Esophagus (tissue), 2 donors: ENCODE results near the gene EFNB2. TPM values are rescaled to one million over a fixed set of nuclear protein-coding genes. Genes with fewer than 3 reads are reported as not detected.

Experiments used
- H3K27ac ChIP-seq, 2 donors: one replicate each; pipeline ENCODE4 v1.5.1; 2013; ENCODE audit warnings: low read depth in 2 of 2, mild to moderate bottlenecking in 2 of 2, inconsistent platforms in 1 of 2, low read length in 1 of 2, moderate library complexity in 1 of 2
- H3K27me3 ChIP-seq, 2 donors: one replicate each; pipeline ENCODE4 v1.6.1; 2013; ENCODE audit warnings: low read length in 2 of 2, control low read depth in 1 of 2, mild to moderate bottlenecking in 1 of 2; ENCODE audit not compliant: insufficient read depth in 2 of 2, control insufficient read depth in 1 of 2
- H3K36me3 ChIP-seq, 2 donors: one replicate each; pipeline ENCODE4 v1.6.1; 2013; ENCODE audit warnings: low read length in 1 of 2; ENCODE audit not compliant: control insufficient read depth in 2 of 2, insufficient read depth in 2 of 2
- H3K4me1 ChIP-seq, 2 donors: one replicate each; pipeline ENCODE4 v1.6.1; 2013; ENCODE audit warnings: low read length in 1 of 2; ENCODE audit not compliant: control insufficient read depth in 2 of 2, insufficient read depth in 2 of 2
- H3K4me3 ChIP-seq, 2 donors: one replicate each; pipeline ENCODE4 v1.5.1; 2013; ENCODE audit warnings: low read length in 2 of 2, mild to moderate bottlenecking in 2 of 2, low read depth in 1 of 2, moderate library complexity in 1 of 2
- H3K9me3 ChIP-seq, 2 donors: one replicate each; pipeline ENCODE4 v1.6.1; 2013; ENCODE audit warnings: mild to moderate bottlenecking in 2 of 2, low read depth in 1 of 2, low read length in 1 of 2, moderate library complexity in 1 of 2; ENCODE audit not compliant: control insufficient read depth in 2 of 2, insufficient read depth in 1 of 2
- WGBS, 2 donors: extraction: QIAGEN DNeasy Blood & Tissue Kit; methylation state at CpG; one replicate each; pipeline ENCODE4 v1.1.7; 2013; 5-methylcytosine and 5-hydroxymethylcytosine counted together
- polyA plus RNA-seq, 2 donors: library from polyadenylated mRNA; stranded (reverse); fragments of 200-250 nt; gene quantifications; one replicate each; pipeline ENCODE4 v1.2.3, GENCODE V29; 2013
- donor health status: healthy with polysubstance abuse.
- donor health status: Bipolar disorder and iron deficiency.

EFNB2 gene
- polyA plus RNA-seq, 2 donors = 8.0 to 8.4 TPM

DNA sequence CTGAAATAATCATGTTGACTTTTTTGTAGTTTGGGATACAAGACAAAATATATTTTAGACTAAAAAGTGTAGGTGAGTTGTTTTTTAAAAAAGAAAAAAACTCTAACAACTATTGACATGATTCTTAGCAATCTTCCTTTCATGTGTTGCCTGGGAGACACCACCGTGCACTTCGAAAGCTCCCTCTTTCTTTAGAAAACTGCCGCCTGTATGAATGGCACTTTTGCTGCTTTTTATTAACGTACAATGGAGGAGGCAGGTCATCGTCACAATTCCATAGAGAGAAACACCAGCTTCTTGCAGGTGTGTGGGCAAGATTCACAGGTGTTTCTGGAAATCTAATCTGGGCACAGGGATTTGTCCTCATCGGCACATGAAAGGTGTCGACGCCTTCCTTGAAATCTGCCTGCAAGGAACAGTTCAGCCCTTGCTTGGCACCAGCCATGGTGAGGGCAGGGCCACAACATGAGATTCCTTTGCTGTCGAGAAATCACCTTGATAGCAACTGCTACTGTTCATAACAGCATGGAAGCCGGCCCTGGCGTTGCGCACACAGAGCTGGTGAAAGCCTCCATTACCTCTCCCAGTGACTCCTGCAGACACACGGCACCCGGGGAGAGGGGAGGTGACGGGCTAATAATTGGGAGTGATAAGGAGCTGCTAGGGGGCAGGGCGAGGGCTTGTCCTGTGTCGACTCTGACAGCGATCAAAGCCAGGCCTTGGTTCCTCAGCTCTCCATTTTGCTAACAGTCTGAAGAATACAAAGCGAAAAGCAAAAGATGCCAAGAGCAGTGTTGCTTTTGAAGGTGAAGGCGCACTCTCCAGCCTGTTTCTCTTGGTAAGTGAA, 66.5 kb downstream of the EFNB2 start:
- Histone ChIP-seq H3K36me3 (no peaks in the 10 kb centered on the region), H3K27ac (no peak overlapping the region), H3K4me1 (peaks cover 4 to 14% of the 10 kb centered on the region in 2 donors), H3K27me3 (no peaks in the 10 kb centered on the region), H3K4me3 (no peak overlapping the region), H3K9me3 (no peaks in the 10 kb centered on the region)
- 66 to 69% methylated on average over 20 of the region's 20 CpGs for WGBS, 2 donors

DNA sequence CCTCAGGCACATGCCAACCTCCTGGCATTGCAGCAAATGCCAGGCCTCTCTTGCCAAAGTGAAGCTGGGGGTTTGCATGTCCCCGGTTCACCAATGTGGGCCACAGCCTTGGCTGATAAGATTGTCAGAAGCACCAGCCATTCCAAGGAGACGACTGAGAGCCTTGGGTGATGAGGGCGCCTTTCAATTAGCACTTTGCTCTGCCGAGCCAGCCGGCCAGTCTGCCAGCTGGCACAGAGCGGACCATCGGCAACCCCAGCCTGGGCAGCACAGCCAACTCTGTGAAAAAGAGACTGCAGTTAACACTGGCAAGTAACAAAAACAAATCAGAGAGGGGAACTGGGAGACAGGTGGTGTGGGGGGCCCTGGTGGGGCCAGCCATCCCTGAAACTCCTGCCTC, 67.3 kb downstream of the EFNB2 start:
- no peak overlapping the region for H3K4me3 ChIP-seq
- H3K27ac ChIP-seq = no peak overlapping the region
- no peaks in the 10 kb centered on the region for H3K9me3 ChIP-seq
- WGBS, 2 donors = 43 to 61% methylated on average over 7 of the region's 7 CpGs
- H3K4me1 ChIP-seq = peaks cover 4 to 11% of the 10 kb centered on the region in 2 donors
- H3K27me3 ChIP-seq = no peaks in the 10 kb centered on the region
- no peaks in the 10 kb centered on the region for H3K36me3 ChIP-seq

DNA sequence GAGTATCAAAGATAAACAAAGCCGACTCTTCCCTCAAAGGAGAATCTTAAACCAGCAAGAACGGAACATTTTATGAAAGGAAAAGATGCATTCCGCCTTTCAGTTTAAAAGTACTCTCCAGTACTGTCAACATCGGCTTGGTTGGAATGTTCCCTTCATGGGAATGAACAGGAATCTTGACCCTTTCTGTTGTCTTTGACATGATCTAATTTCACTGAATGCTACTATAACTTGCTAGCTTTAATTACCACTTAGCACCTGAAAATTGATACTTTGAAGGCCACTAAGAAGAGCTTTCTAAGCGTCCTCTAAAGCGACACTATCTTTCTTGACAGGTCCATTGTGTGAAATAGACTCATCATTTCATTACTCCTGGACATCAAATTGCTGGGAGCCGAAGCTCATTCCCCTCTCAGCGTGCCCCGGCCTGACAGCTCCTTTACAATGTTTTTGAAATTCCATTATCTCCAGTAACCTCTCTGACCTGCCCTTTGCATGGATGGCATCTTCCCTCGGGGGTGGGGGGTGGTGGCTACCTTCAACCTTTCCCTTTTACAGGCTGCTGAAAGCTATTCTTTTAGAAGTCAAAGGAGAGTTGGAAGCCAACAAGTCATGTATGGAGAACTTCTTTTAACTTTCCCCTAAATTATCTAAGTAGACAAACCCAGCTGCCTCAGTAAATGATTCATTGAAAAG, 67.9 kb downstream of the EFNB2 start:
- no peaks in the 10 kb centered on the region for H3K27me3 ChIP-seq
- WGBS, 2 donors = 72 to 76% methylated on average over 10 of the region's 10 CpGs
- H3K9me3 ChIP-seq = no peaks in the 10 kb centered on the region
- H3K4me3 ChIP-seq = no peak overlapping the region
- H3K27ac ChIP-seq = no peak overlapping the region
- H3K36me3 ChIP-seq = no peaks in the 10 kb centered on the region
- peaks cover 4 to 7% of the 10 kb centered on the region in 2 donors for H3K4me1 ChIP-seq

DNA sequence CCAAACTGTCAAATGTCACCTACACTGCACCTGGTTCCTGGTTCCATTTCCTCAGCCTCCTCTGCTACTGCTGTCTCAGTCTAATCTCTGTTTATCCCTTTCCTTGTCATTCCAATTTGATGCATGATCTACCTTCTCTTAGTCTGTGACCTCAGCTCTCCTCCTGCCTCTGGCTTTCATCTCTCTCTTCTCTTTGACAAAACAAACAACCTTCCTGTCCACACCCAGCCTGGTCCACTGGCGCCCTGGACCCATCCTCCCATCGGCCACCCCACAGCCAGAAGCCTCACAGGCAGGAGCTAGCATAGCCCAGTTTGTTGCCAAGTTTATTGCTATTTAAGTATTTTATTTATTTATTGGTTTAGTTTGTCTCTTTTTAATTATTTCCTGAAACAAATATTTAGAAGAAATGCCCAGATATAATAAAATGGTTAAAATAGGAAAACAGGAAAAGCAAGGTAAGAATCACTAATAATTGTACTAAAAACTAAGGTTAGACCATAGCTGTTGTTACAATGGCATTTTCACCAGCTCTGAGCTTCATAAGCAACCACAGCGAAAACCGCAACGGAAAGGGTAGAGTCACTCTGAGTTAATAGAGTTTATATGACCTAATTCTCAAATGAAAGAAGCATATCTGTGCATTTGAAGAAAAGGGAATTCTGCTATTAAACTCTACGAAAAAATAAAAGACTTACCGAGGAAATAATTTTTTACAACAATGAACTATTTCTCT, 68.6 kb downstream of the EFNB2 start:
- Histone ChIP-seq H3K27me3 (no peaks in the 10 kb centered on the region), H3K36me3 (no peaks in the 10 kb centered on the region), H3K9me3 (no peaks in the 10 kb centered on the region), H3K27ac (no peak overlapping the region), H3K4me1 (peaks cover 4 to 7% of the 10 kb centered on the region in 2 donors), H3K4me3 (no peak overlapping the region)
- 88% methylated on average over 7 of the region's 7 CpGs for WGBS, 2 donors

DNA sequence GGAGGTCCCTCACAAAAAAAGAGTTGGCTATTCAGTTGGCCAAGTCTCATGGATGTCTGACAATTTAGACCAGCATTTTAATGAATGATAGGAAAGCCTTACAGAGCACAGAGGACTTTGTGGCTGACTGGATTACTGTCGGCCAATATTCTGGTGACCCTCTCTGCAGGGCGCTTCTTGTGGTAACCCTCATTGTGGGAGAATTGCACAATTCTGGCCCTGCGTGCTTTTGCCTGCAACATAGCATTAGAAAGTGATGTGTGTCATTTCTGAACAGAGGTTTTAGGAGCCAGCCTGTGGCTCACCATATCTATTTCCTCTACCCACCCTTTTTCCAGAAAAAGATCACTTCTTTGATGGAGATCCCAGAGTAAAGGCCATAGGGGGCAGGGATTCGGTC, 71.4 kb downstream of the EFNB2 start:
- Histone ChIP-seq H3K27ac (no peak overlapping the region), H3K36me3 (no peaks in the 10 kb centered on the region), H3K4me3 (no peak overlapping the region), H3K27me3 (no peaks in the 10 kb centered on the region), H3K4me1 (peaks cover 3 to 4% of the 10 kb centered on the region in 2 donors), H3K9me3 (no peaks in the 10 kb centered on the region)
- WGBS, 2 donors = 85% methylated on average over 4 of the region's 4 CpGs

DNA sequence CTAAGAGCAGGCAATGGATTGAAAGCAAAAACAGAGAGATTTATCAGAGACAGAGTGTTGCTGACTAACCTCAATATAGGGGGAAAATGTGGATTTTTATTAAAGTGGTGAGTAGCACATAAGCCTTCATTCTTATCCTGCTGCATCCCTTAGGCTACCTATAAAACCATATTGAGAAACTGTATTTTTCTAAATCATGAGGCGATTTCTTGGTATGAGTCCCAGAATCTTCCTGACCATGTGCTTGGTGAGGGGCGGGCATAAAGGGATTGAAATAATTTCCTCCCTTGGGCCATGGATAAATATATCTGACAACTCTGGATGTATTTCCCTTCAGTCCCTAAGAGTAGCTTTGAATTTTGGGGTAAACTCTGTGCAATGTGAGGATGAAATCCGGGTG, 72.8 kb downstream of the EFNB2 start:
- Histone ChIP-seq H3K4me3 (no peak overlapping the region), H3K4me1 (no peaks in the 10 kb centered on the region)
- WGBS, 2 donors = 79 to 83% methylated on average over 3 of the region's 3 CpGs

DNA sequence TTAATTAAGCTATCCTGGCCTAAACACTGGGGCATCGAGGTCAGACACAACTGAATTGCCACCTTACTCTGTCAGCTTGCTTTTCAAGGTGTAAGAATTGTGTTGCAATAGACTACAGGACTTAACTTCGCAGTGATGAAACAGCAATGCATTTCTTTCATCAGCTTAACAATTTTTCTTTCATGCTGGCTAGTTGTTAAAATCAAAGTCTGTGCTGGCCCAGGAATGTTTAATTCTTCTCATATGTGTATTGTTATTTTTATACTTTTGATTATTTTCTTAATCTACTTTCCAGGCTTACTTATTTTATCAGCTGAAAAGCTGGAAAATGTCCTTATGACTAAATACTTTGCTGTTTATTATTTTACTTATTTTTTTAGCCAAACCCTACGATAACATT, 79.7 kb downstream of the EFNB2 start:
- Histone ChIP-seq H3K9me3 (peaks cover 0 to 3% of the 10 kb centered on the region in 2 donors), H3K36me3 (no peaks in the 10 kb centered on the region), H3K4me1 (no peaks in the 10 kb centered on the region), H3K27me3 (no peaks in the 10 kb centered on the region), H3K4me3 (no peak overlapping the region), H3K27ac (no peak overlapping the region)
- WGBS, 2 donors = 62 to 66% methylated on average over 3 of the region's 3 CpGs

More for the DNA sequence above, 72.8 kb downstream of the EFNB2 start:
- no peak overlapping the region for H3K27ac ChIP-seq
- no peaks in the 10 kb centered on the region for H3K36me3 ChIP-seq
- no peaks in the 10 kb centered on the region for H3K9me3 ChIP-seq
- H3K27me3 ChIP-seq = no peaks in the 10 kb centered on the region

DNA sequence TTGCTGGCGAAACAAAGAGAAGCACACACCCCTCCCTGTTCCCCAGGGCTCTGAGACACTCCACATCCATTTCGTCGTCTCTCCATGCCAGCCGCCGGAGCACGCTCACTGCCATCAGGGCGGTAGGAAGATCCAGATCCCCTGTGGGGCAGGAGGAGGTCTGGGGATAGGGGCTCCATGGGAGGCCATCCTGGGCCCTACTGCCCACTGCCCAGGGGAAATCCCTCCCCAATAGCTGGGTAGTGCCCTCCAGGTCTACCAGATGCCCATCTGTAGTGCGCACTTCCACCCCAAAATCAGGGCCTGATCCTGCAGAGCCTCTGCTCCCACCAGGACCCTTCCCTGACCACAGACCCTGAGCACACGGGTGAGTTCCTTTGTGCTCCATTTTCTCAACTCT, 80.3 kb downstream of the EFNB2 start:
- Histone ChIP-seq H3K27ac (no peak overlapping the region), H3K4me1 (no peaks in the 10 kb centered on the region), H3K36me3 (no peaks in the 10 kb centered on the region), H3K27me3 (no peaks in the 10 kb centered on the region), H3K4me3 (no peak overlapping the region), H3K9me3 (peaks cover 0 to 3% of the 10 kb centered on the region in 2 donors)
- WGBS, 2 donors = 88 to 96% methylated on average over 9 of the region's 9 CpGs

DNA sequence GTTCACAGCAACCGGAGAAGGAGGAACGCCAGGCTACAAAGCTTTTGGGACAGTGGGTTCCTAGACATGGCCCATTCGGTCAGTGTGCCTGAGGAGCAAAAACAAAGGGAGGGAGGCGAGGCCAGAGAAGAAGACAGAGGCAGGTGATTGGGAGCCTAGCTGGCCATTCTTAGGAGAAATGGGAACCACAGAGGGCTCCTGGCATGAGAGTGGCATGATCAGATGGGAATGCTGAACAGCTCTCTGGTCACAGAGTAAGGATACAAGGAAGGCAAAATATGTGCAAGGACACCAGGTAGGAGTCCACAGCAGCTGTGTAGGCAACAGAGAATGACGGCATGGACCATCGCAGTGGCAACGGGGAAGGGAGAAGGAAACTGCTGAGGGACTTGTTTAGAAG, 82.4 kb downstream of the EFNB2 start:
- Histone ChIP-seq H3K4me1 (no peaks in the 10 kb centered on the region), H3K4me3 (no peak overlapping the region), H3K36me3 (no peaks in the 10 kb centered on the region), H3K27me3 (no peaks in the 10 kb centered on the region), H3K27ac (no peak overlapping the region), H3K9me3 (peaks cover 0 to 3% of the 10 kb centered on the region in 2 donors)
- WGBS, 2 donors = 85 to 94% methylated on average over 7 of the region's 7 CpGs
